HG02588 (cell line): ENCODE measurements around the gene SLC38A4.
"Not testable (repeated sequence)": the region's sequence is repeated elsewhere in the genome, so short reads cannot be mapped to it uniquely, and the experiment has no call there.

ENCODE experiments used
- ATAC-seq: cut with Tn5 transposase; IDR thresholded peaks from one replicate; pipeline ENCODE4 v1.9.1; 2021; ENCODE audit warnings: mild to moderate bottlenecking, moderate library complexity; ENCODE audit not compliant: unreplicated experiment

Gene SLC38A4

GRCh38 chr12:46778415-46778814 lies 47.4 kb downstream of the SLC38A4 start:
- no peak for ATAC-seq

DNA sequence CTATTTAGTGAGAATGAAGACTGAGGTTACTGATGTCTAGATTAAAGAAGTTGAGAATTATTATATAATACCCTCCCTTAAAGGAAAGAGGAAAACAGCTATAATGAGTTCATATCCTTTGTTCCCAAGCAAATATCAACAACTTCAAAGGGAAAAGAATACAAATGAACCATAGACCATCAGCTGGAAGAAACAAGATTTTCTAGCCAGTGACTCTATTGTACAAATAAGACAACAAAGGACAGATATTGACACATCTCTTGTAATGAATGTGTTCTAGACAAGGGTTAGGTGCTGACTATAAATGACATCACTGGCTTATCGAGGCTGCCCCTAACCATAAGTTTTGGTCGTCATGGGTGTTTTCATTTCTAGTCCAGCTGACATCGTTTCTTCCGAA lies 48.2 kb downstream of the SLC38A4 start:
- no peak for ATAC-seq

DNA sequence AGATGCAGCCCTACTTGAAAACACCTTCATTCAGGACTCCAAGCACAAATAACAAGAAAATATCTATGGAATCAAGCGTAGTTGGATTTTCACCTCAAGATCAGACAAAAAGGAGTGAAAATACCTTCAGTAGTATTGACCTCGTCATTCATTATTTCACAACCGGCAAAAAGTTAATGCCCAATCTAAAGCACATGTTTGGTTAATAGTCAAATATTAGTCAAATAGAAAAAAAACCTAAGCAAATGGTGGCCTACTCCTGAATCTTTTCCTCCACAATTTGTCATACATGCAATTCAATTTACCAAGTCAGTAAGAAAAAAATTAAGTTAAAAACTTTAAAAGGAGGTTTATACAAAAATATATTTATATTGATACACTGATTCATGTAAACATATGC lies 50.0 kb downstream of the SLC38A4 start:
- no peak for ATAC-seq

DNA sequence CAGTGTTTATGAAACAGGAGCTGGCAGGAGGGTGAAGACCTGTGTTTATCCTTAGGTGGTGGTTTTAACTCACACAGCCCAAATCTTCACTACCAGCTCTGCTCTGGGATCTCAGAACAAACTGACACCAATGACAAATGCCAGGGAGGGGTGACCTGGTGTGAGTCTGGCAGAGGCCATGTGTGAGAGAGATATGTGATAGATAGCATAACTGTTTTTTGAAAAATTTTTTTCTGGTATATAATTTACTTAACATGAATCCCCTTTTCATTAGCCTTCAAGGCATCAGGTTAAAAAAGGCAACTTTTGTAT lies 51.5 kb downstream of the SLC38A4 start:
- ATAC-seq, result no peak

- ATAC-seq, result no peak
These were observed 52.0 kb downstream of the SLC38A4 start for GRCh38 chr12:46773586-46774321.

DNA sequence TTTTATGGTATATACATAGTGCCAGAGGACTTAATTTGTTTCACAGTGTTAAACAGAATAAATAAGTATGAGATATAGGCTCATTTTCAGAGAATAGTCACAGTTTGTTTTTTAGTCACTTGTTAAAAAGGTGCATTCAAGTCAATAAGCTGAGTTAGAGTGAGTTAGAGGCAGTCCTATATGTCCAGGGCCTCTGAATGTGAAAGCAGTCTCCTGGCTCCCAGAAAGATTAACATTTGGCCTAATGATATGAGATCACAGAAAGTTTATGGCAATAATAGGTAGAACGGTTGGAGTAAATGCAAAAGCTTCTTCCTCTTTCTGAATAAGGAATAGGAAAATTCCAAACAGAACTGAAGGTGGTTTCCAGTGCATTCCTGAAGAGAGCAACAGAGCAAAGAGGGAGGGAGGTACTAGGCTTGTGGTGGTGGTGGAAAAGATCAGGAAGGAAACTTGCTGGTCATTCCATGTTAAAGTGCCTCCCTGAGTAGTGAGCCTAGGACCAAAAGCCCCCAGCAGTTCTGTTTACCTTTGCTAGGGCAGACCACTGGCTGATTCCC lies 54.4 kb downstream of the SLC38A4 start:
- no peak for ATAC-seq

DNA sequence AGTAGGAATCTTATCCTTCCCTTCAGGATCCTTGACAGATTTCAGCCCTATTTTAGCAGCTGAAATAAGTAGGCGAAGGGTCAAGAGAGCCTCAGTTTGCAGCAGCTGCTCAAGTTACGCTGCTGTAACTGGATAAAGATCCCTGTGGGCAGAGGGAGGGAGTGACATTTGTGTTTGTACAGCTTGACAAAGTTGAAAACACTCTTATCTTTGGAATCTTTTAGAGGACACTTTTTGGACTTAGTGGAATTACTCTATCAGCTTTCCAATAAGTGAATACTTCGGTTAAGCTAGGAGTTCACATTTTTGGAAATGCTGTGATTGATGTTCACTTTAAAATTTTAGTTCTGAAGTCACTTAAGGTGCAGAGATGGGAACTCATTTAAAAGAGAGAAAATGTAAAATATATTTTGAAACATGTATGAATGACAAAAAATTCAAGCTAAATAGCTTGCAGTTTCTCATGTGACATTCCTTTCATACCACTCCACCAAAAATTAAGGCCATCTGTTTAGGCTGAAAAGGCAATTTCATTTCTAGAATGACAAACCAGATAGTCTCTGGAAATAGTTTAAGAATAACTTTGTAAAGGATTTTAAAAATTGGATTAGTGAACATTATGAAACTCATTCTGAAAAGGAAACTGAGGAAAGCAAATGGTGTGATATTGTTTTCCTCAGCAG lies 55.2 kb downstream of the SLC38A4 start:
- no peak for ATAC-seq

- ATAC-seq, result no peak
These were observed 61.8 kb downstream of the SLC38A4 start for GRCh38 chr12:46764005-46764404.

GRCh38 chr12:46763230-46763629 lies 62.6 kb downstream of the SLC38A4 start:
- no peak for ATAC-seq

DNA sequence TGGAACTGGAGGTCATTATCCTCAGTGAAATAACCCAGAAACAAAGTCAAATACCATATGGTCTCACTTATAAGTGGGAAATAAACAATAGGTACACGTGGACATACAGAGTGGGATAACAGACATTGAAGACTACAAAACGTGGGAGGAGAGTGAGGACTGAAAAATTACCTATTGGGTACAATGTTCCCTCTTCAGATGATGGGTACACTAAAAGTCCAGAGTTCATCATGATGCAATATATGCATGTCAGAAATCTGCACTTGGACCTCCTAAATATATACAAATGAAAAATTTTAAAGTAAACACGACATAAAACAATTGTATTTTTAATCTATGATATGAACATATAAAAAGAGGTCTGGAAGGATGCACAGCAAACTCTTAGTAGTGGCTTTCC lies 71.2 kb downstream of the SLC38A4 start:
- ATAC-seq, result no peak

GRCh38 chr12:46752396-46752795 lies 73.4 kb downstream of the SLC38A4 start:
- no peak for ATAC-seq

DNA sequence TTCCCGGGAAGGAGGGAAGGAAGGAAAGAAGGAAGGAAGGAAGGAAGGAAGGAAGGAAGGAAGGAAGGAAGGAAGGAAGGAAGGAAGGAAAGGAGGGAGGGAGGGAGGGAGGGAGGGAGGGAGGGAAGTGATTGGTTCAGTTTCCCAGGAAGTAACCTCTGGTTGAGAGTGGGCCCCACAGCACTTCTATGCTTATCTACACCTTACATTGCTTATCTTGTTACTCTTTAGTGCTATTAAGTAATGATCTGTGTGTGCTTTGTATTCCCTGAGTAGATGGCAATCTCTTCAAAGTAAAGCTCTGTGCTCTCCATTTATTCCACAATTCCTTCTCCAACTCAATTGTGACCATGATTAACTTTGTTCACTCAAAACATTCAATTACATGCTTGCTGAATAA lies 74.6 kb downstream of the SLC38A4 start:
- ATAC-seq, result no peak

GRCh38 chr12:46749322-46749721 lies 76.5 kb downstream of the SLC38A4 start:
- ATAC-seq, result no peak

DNA sequence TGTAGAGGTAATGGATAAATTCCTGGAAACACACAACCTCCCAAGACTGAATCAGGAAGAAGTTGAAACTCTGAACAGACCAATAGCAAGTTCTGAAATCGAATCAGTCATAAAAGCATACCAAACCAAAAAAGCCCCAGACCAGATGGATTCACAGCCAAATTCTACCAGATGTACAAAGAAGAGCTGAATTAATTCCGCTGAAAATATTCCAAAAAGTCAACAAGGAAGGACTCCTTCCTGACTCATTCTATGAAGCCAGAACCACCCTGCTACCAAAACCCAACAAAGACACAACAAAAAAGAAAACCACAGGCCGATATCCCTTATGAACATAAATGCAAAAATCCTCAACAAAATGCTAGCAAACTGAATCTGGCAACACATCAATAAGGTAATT lies 81.5 kb downstream of the SLC38A4 start:
- ATAC-seq, result no peak

DNA sequence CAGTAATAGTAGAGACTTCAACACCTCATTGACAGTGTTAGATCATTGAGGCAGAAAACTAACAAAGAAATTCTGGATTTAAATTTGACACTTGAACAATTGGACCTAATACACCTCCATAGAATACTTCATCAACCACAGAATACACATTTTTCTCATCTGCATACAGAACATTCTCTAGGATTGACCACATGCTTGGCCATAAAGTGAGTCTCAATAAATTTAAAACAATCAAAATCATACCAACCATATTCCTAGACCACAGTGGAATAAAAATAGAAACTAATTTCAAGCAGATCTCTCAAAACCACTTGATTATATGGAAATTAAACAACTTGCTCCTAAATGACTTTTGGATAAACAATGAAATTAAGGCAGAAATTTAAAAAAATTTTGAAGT lies 82.3 kb downstream of the SLC38A4 start:
- no peak for ATAC-seq

DNA sequence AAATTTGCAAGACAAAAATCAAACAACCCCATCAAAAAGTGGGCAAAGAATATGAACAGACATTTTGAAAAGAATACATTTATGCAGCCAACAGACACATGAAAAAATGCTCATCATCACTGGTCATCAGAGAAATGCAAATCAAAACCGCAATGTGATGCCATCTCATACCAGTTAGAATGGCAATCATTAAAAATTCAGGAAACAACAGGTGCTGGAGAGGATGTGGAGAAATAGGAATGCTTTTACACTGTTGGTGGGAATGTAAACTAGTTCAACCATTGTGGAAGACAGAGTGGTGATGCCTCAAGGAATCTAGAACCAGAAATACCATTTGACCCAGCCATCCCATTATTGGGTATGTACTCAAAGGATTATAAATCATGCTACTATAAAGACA lies 83.5 kb downstream of the SLC38A4 start:
- ATAC-seq, result not testable (repeated sequence)

DNA sequence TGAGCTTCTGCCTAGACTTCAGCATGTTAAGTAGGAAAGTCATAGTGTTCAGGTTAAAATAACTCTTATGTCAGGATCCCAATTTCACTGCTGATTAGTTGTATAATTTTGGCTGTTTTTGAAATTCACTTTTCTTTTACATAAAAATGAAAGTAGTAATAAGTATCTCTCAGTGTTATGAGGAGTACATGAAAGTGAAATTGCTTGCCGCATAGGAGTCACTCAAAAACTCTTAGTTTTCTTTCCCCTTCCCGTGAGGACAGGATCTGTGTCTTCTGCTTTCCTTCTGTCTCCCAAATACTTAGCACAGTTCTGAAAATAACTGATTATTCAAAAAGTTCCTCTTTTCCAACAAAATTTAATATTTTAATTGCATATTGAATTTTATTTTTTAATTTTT lies 100.5 kb downstream of the SLC38A4 start:
- no peak for ATAC-seq

DNA sequence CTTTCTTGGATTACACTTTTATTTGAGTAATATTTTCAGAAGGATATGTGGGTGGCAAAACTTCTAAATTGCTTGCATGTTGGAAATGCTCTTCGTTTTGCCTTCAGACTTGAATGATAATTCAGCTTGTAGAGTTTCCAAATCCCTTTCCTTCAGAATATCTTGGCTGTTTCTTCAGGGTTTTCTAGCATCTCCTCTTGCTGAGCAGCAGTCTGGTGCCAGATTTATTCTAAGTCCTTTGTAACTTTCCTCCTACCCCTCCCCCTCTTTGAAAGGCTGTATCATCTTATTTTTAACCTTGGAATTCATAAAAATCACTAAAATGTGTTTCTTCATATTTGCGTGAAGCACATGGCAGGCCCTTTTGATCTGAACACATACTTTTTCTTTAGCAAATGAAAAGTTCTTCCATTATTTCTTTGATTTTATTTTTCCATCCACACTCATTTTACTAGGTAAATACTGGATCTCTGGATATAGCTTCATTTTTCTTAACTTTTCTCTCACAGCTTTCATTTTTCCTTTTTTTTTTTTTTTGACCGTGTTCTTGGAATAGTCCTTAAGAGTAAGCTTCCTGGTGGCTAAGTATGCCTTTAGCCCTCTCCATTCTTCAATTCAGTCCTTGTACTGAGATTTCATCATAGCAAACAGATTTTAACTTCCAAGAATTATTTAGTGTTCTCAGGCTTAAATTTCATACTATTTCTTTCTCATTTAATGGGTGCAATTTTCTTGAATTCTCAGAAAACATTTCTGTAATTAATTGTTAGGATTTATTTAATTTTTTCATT lies 102.0 kb downstream of the SLC38A4 start:
- no peak for ATAC-seq

GRCh38 chr12:46722394-46723185 lies 103.2 kb downstream of the SLC38A4 start:
- no peak for ATAC-seq

GRCh38 chr12:46718495-46718894 lies 107.3 kb downstream of the SLC38A4 start:
- ATAC-seq, result no peak

DNA sequence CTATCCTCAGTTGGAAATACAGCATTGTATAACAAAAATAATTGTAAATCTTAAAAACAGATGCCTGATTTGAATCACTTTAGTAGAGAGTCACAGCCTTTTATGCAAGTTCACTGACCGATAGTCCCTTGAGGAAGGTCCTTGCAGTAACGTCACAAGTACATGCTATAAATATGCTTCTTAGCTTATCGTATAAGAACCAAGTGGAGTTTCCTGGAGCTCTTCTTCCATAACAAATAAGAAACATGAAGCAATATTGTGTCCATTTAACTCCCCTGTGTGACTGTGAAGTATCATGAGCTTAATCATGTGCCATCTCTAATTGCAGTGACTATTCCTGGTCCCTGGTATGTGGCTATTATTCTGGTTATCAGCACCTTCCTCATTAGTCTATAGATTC lies 107.9 kb downstream of the SLC38A4 start:
- ATAC-seq, result no peak
